Caco-2 (cell line): Measurements from ENCODE around the gene ZNF787. TPM values are rescaled to one million over a fixed set of nuclear protein-coding genes. Genes with fewer than 3 reads are reported as not detected.
A peak's percentile ranks its signal among the peaks of the same experiment; 100 is the strongest.

ENCODE experiments used
- BruUV-seq: library from RNA; stranded (reverse); fragments of 400-500 nt; replicated peaks from 2 replicates; lab custom pipeline; 2021; lab: Mats Ljungman, UMichigan
- CTCF ChIA-PET: fragments of 300-600 bp; sonication (Branson Sonifier 250); formaldehyde crosslinking; loops from one replicate; lab custom pipeline; 2022; ENCODE audit warnings: antibody characterized with exemption; lab: Charles Lee
- POLR2A ChIA-PET: fragments of 300-600 bp; sonication (Branson Sonifier 250); formaldehyde crosslinking; loops from one replicate; lab custom pipeline; 2022; ENCODE audit warnings: antibody characterized with exemption; lab: Charles Lee
- DNase-seq, 2 experiments: peaks; one replicate each; pipeline versions ENCODE4 v3.0.0 to v3.0.0-alpha.2; 2020 to 2022
- H3K27me3 ChIP-seq: replicated peaks from 2 replicates; pipeline ENCODE4 v1.6.0; 2011; ENCODE audit warnings: low read length; ENCODE audit not compliant: control insufficient read depth, insufficient read depth
- H3K36me3 ChIP-seq: 2 replicates; pipeline ENCODE4 v1.5.1; 2011; ENCODE audit warnings: low read length; ENCODE audit not compliant: control insufficient read depth, insufficient read depth
- H3K4me1 ChIP-seq: fragments of 250-450 bp; sonication (Bioruptor Pico); 2 replicates; pipeline ENCODE4 v1.5.1; 2020; ENCODE audit warnings: mild to moderate bottlenecking
- H3K4me3 ChIP-seq: 2 replicates; pipeline ENCODE4 v1.5.1; 2011; ENCODE audit warnings: low read depth, mild to moderate bottlenecking, control low read depth, low read length
- H3K9me3 ChIP-seq: fragments of 250-450 bp; sonication (Bioruptor Pico); 2 replicates; pipeline ENCODE4 v1.5.1; 2020; ENCODE audit warnings: mild to moderate bottlenecking, moderate library complexity
- H3K27ac Mint-ChIP-seq: one replicate; pipeline ENCODE4 v1.8.0; 2022; ENCODE audit warnings: mixed read lengths; ENCODE audit not compliant: unreplicated experiment
- H3K27me3 Mint-ChIP-seq: one replicate; pipeline ENCODE4 v1.8.0; 2022; ENCODE audit warnings: mixed read lengths; ENCODE audit not compliant: insufficient read depth, unreplicated experiment
- H3K36me3 Mint-ChIP-seq: one replicate; pipeline ENCODE4 v1.8.0; 2022; ENCODE audit warnings: mild to moderate bottlenecking, mixed read lengths; ENCODE audit not compliant: insufficient read depth, unreplicated experiment
- H3K4me1 Mint-ChIP-seq: one replicate; pipeline ENCODE4 v1.8.0; 2022; ENCODE audit warnings: low read depth, mixed read lengths; ENCODE audit not compliant: unreplicated experiment
- H3K4me3 Mint-ChIP-seq: one replicate; pipeline ENCODE4 v1.8.0; 2022; ENCODE audit warnings: mild to moderate bottlenecking, moderate library complexity, mixed read lengths; ENCODE audit not compliant: unreplicated experiment
- H3K9me3 Mint-ChIP-seq: one replicate; pipeline ENCODE4 v1.8.0; 2022; ENCODE audit warnings: mixed read lengths; ENCODE audit not compliant: unreplicated experiment
- CTCF ChIP-seq, 2 experiments: fragments of 200-600 bp in 1 of 2; IDR thresholded peaks; 1 replicate in 1 of 2; 2 replicates in 1 of 2; pipeline versions ENCODE4 v1.5.1 to v1.8.0; 2011 to 2022; ENCODE audit warnings: antibody characterized with exemption in 1 of 2, control low read depth in 1 of 2, inconsistent platforms in 1 of 2, low read depth in 1 of 2, low read length in 1 of 2, mild to moderate bottlenecking in 1 of 2, moderate library complexity in 1 of 2; ENCODE audit not compliant: insufficient read depth in 1 of 2, severe bottlenecking in 1 of 2, unreplicated experiment in 1 of 2
- intact Hi-C: fragments of 100-400 bp; cut with micrococcal nuclease; formaldehyde crosslinking; loops from one replicate; pipeline ENCODE4 v1.10.0; 2022; ENCODE audit not compliant: unreplicated experiment
- total RNA-seq: library from RNA; stranded (reverse); gene quantifications from 2 replicates; pipeline ENCODE4 v1.2.3, GENCODE V29; 2022

ZNF787 gene
- total RNA-seq, 1 experiment from 2014 or later = 60.0 TPM

GRCh38 chr19:56118666-56119581 lies 2.2 kb downstream of the ZNF787 start:
- ChIA-PET CTCF (interaction anchor here (0.5 to 0.6 kb wide), 2 partner anchors 214 to 1079 kb away, joined by 3 read pairs; no protein-coding TSS in a partner anchor), POLR2A (interaction anchor here (0.5 kb wide), 1 partner anchor 22 kb away, joined by 8 read pairs; the partner anchor contains the start of gene ZNF444)
- intact Hi-C loops = no loop called here
- TF ChIP-seq CTCF (IDR thresholded peaks at IDR 0.05; ENCODE audit: insufficient read depth in 1 of 2, low read depth in 1 of 2, low read length in 1 of 2, severe bottlenecking in 1 of 2, unreplicated experiment in 1 of 2) = no peak
- peaks cover 8% of the 10 kb centered on the region for H3K36me3 ChIP-seq
- H3K27me3 Mint-ChIP-seq = no peaks in the 10 kb centered on the region
- H3K36me3 Mint-ChIP-seq = peaks cover 56% of the 10 kb centered on the region
- peak overlapping the region; percentile 89 for H3K4me3 Mint-ChIP-seq
- H3K4me1 ChIP-seq = peaks cover 17% of the 10 kb centered on the region
- H3K4me1 Mint-ChIP-seq = peaks cover 18% of the 10 kb centered on the region
- no TSS peak for BruUV-seq
- H3K4me3 ChIP-seq = peak overlapping the region; percentile 97
- no peaks in the 10 kb centered on the region for H3K9me3 ChIP-seq
- H3K9me3 Mint-ChIP-seq = no peaks in the 10 kb centered on the region
- H3K27ac Mint-ChIP-seq = peak overlapping the region; percentile 42
- no peaks in the 10 kb centered on the region for H3K27me3 ChIP-seq
- no peak for DNase-seq

GRCh38 chr19:56117889-56118288 lies 3.2 kb downstream of the ZNF787 start:
- peaks cover 62% of the 10 kb centered on the region for H3K36me3 Mint-ChIP-seq
- POLR2A ChIA-PET = no interaction called here
- Histone ChIP-seq H3K27me3 (no peaks in the 10 kb centered on the region), H3K36me3 (peaks cover 8% of the 10 kb centered on the region), H3K9me3 (no peaks in the 10 kb centered on the region), H3K4me1 (peaks cover 17% of the 10 kb centered on the region), H3K4me3 (no peak overlapping the region)
- DNase-seq = no peak
- BruUV-seq = no TSS peak
- H3K9me3 Mint-ChIP-seq = no peaks in the 10 kb centered on the region
- H3K4me3 Mint-ChIP-seq = no peak overlapping the region
- peaks cover 25% of the 10 kb centered on the region for H3K4me1 Mint-ChIP-seq
- no peak for TF ChIP-seq CTCF (IDR thresholded peaks at IDR 0.05; ENCODE audit: insufficient read depth in 1 of 2, low read depth in 1 of 2, low read length in 1 of 2, severe bottlenecking in 1 of 2, unreplicated experiment in 1 of 2)
- intact Hi-C loops = no loop called here
- H3K27me3 Mint-ChIP-seq = no peaks in the 10 kb centered on the region
- no peak overlapping the region for H3K27ac Mint-ChIP-seq
- CTCF ChIA-PET = no interaction called here

GRCh38 chr19:56117376-56117884 lies 3.7 kb downstream of the ZNF787 start:
- ChIA-PET CTCF (no interaction called here), POLR2A (no interaction called here)
- H3K9me3 ChIP-seq = no peaks in the 10 kb centered on the region
- Mint-ChIP-seq H3K27ac (no peak overlapping the region), H3K9me3 (no peaks in the 10 kb centered on the region), H3K4me3 (no peak overlapping the region), H3K4me1 (peaks cover 30% of the 10 kb centered on the region), H3K27me3 (no peaks in the 10 kb centered on the region), H3K36me3 (peaks cover 65% of the 10 kb centered on the region)
- no peak for TF ChIP-seq CTCF (IDR thresholded peaks at IDR 0.05; ENCODE audit: insufficient read depth in 1 of 2, low read depth in 1 of 2, low read length in 1 of 2, severe bottlenecking in 1 of 2, unreplicated experiment in 1 of 2)
- H3K4me3 ChIP-seq = no peak overlapping the region
- peaks cover 17% of the 10 kb centered on the region for H3K4me1 ChIP-seq
- DNase-seq = no peak
- peaks cover 8% of the 10 kb centered on the region for H3K36me3 ChIP-seq
- intact Hi-C loops = no loop called here
- no peaks in the 10 kb centered on the region for H3K27me3 ChIP-seq
- BruUV-seq = no TSS peak
